A673 (cell line): ENCODE measurements around the gene FCN1.

Experiments
- CTCF ChIP-seq: fragments of 300-800, 200-600 bp; sonication (generic); conservative IDR thresholded peaks from 2 replicates; pipeline ENCODE4 v1.5.1; 2017; ENCODE audit warnings: low read depth, mild to moderate bottlenecking, antibody characterized with exemption, low read length, moderate library complexity, mixed read lengths
- EZH2 ChIP-seq: fragments of 200-600 bp; sonication (generic); IDR thresholded peaks from 2 replicates; pipeline ENCODE4 v1.6.1; 2017; ENCODE audit warnings: borderline replicate concordance, low read depth, mild to moderate bottlenecking, mixed read lengths, antibody characterized with exemption, low read length; ENCODE audit not compliant: poor library complexity, severe bottlenecking

DNA sequence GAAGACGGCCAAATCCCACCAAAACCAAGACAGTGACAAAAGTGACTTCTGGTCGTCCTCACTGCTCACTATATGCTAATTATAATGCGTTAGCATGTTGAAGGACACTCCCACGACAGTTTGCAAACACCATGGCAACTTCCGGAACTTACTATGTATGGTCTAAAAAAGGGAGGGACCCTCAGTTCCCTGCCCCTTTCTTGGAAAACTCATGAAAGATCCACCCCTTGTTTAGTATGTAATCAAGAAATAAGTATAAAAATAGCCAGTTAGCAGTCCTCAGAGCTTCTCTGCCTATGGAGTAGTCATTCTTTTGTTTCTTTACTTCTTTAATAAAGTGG lies 27.6 kb downstream of the FCN1 start:
- no peak for TF ChIP-seq CTCF
- no peak for TF ChIP-seq EZH2
